HUES6 (cell line): Measurements from ENCODE around the gene MISP3.

Experiments
- H3K27ac ChIP-seq: 2 replicates; pipeline ENCODE4 v1.7.0; 2013; ENCODE audit warnings: low read depth, mild to moderate bottlenecking, low read length, inconsistent platforms
- H3K27me3 ChIP-seq: 2 replicates; pipeline ENCODE4 v1.6.1; 2013; ENCODE audit warnings: low read length; ENCODE audit not compliant: control insufficient read depth, insufficient read depth
- H3K36me3 ChIP-seq: 2 replicates; pipeline ENCODE4 v1.6.1; 2013; ENCODE audit warnings: low read length; ENCODE audit not compliant: control insufficient read depth, insufficient read depth
- H3K4me1 ChIP-seq: 2 replicates; pipeline ENCODE4 v1.6.1; 2013; ENCODE audit warnings: low read length; ENCODE audit not compliant: control insufficient read depth, insufficient read depth
- H3K4me3 ChIP-seq: 2 replicates; pipeline ENCODE4 v1.5.1; 2013; ENCODE audit warnings: low read depth, low read length
- H3K9ac ChIP-seq: one replicate; pipeline ENCODE4 v1.6.1; 2013; ENCODE audit warnings: mild to moderate bottlenecking, low read length
- H3K9me3 ChIP-seq: 2 replicates; pipeline ENCODE4 v1.6.1; 2013; ENCODE audit warnings: low read depth, low read length; ENCODE audit not compliant: control insufficient read depth, insufficient read depth

MISP3 gene

DNA sequence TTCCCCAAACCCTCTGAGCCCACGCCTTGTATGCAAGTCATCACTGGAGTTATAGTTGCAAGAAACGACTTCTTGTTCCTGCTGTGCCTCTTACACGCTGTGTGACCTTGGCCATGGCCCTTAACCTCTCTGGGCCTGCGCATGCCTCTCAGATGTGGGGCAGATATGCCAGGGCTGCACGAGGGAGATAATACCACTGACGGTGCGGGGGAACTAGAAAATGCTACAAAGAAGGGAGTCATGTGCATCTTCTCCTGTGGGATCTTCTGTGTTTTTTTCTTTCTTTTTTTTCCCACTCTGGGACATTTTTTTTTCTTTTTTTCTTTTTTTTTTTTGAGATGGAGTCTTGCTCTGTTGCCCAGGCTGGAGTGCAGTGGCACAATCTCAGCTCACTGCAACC lies 22.3 kb downstream of the MISP3 start:
- peaks cover 8% of the 10 kb centered on the region for H3K9me3 ChIP-seq
- no peak overlapping the region for H3K9ac ChIP-seq
- H3K27me3 ChIP-seq, result no peaks in the 10 kb centered on the region
- no peaks in the 10 kb centered on the region for H3K4me1 ChIP-seq
- H3K27ac ChIP-seq, result no peak overlapping the region
- H3K36me3 ChIP-seq, result peaks cover 4% of the 10 kb centered on the region; the same call in 1 of the 2 replicates
- no peak overlapping the region for H3K4me3 ChIP-seq

GRCh38 chr19:14096272-14096992 lies 23.8 kb downstream of the MISP3 start:
- H3K4me1 ChIP-seq, result no peaks in the 10 kb centered on the region
- no peak overlapping the region for H3K9ac ChIP-seq

DNA sequence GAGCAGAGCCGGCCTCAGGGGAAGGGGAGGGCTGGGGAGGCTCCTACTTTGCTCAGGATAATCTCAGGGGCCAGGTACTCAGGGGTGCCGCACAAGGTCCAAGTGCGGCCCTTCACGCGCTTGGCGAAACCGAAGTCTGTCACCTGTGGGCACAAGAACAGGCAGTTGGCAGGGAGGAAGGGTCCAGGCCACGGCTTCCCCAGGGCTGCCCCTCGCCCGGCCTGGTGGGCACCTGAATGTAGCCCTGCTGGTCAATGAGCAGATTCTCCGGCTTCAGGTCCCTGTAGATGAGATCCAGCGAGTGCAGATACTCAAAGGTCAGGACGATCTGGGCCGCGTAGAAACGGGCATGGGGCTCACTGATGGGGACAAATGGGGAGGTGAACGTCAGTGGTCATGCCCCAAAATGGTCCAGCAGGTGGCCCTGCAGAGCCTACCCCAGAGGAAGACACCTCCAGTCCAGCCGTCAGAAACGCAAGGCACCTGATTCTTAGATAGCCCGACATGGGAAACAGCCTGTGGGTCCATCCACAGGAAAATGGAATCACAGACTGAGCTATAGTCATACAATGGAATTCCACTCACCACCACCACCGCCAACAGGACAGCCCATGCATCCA lies 25.1 kb downstream of the MISP3 start:
- H3K4me1 ChIP-seq, result no peaks in the 10 kb centered on the region
- no peak overlapping the region for H3K9ac ChIP-seq
- H3K36me3 ChIP-seq, result peaks cover 16% of the 10 kb centered on the region
- no peaks in the 10 kb centered on the region for H3K27me3 ChIP-seq
- H3K9me3 ChIP-seq, result peaks cover 8% of the 10 kb centered on the region
- no peak overlapping the region for H3K4me3 ChIP-seq
- no peak overlapping the region for H3K27ac ChIP-seq

More at GRCh38 chr19:14096272-14096992, 23.8 kb downstream of the MISP3 start:
- Histone ChIP-seq H3K27me3 (no peaks in the 10 kb centered on the region), H3K9me3 (peaks cover 8% of the 10 kb centered on the region), H3K27ac (no peak overlapping the region), H3K36me3 (peaks cover 9% of the 10 kb centered on the region), H3K4me3 (no peak overlapping the region)

DNA sequence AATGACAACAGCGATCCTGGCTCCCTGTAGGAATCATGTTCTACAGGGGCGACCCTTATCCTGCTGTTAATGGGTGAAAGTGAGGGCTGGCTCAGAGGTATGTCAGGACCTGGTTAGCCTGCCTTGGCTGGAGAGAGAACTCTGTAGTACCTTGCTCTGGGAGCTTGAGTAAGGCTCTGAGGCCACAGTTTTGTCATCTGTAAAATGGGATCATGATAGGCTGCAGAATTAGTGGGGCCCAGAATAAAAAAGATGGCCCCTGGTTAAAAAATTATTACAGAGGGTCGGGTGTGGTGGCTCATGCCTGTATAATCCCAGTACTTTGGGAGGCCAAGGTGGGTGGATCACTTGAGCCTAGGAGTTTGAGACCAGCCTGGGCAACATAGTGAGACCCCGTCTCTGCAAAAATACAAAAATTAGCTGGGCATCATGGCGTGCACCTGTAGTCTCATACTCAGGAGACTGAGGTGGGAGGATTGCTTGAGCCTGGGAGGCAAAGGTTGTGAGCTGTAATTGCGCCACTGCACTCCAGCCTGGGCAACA lies 28.5 kb downstream of the MISP3 start:
- H3K36me3 ChIP-seq, result peaks cover 19% of the 10 kb centered on the region
- H3K9me3 ChIP-seq, result no peaks in the 10 kb centered on the region
- no peak overlapping the region for H3K4me3 ChIP-seq
- no peaks in the 10 kb centered on the region for H3K4me1 ChIP-seq
- no peak overlapping the region for H3K27ac ChIP-seq
- no peaks in the 10 kb centered on the region for H3K27me3 ChIP-seq
- no peak overlapping the region for H3K9ac ChIP-seq

DNA sequence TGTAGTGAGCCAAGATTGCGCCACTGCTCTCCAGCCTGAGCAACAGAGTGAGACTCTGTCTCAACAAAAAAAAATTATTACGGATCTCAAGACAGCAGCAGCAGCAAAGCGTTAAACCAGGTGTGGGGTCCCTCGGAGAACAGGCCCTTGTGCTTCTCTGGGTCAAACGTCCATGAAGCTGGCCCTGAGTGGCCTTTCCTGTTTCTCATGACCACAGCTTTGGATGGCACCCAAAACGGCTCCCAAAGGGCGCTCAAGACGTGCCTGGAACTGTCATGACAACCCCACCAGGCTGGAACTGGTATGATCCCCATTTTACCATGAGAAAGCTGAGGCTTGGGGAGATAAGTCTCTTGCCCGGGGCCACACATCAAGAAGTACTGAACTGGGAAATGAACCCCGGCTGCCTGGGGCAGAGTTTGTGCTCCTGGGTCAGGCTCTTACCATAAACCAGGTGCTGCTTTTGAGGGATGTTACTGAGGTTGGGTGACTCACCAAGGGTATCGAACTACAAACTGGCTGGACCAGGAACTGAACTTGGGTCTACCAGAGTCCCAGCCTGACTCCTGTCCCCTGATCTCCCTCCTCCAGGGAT lies 29.6 kb downstream of the MISP3 start:
- Histone ChIP-seq H3K9ac (no peak overlapping the region), H3K27me3 (no peaks in the 10 kb centered on the region), H3K9me3 (no peaks in the 10 kb centered on the region), H3K4me1 (no peaks in the 10 kb centered on the region), H3K36me3 (peaks cover 18% of the 10 kb centered on the region), H3K27ac (no peak overlapping the region), H3K4me3 (no peak overlapping the region)

DNA sequence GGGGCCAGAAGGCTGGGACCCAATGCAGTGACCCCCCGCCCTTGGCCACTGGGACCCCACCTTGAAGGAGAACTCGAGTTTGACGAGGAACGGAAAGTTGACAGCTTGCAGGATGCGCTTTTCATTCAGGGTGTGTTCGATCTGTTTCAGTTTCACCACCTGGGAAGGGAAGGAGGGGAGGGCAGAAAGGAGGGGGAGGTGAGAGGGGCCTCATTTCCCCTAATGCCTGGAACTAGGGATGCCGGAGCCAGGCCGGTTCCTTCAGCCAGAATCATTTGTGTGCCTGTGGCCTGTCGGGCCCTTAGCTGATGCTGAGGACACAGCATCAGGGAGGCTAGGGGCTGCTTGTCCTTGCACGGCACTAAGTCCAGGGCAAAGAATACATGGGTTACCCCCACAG lies 30.2 kb downstream of the MISP3 start:
- Histone ChIP-seq H3K27ac (no peak overlapping the region), H3K9ac (no peak overlapping the region), H3K27me3 (no peaks in the 10 kb centered on the region), H3K4me3 (no peak overlapping the region), H3K4me1 (no peaks in the 10 kb centered on the region), H3K36me3 (peaks cover 18% of the 10 kb centered on the region), H3K9me3 (no peaks in the 10 kb centered on the region)

- Histone ChIP-seq H3K9ac (no peak overlapping the region), H3K9me3 (no peaks in the 10 kb centered on the region), H3K4me3 (no peak overlapping the region), H3K27ac (no peak overlapping the region), H3K4me1 (no peaks in the 10 kb centered on the region), H3K36me3 (peaks cover 18% of the 10 kb centered on the region), H3K27me3 (no peaks in the 10 kb centered on the region)
Measured at GRCh38 chr19:14103310-14103709, 30.7 kb downstream of the MISP3 start.

DNA sequence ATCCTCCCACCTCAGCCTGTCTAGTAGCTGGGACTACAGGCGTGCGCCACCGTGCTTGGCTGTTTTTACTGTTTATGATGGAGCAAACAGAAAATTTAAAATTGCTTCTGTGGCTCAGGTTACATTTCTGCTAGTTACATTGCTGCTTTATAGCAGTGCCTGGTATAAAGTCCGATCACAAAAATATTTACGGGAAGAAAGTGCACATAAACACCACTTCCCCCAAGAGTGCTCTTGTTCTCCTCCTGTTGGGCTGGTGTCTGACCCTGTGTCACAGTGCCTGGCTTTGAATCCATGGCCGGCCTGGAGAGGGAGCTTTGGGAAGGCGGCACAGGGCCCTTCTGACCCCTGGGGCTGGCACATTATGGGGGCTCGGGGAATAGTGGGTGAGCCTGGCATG lies 33.1 kb downstream of the MISP3 start:
- no peak overlapping the region for H3K27ac ChIP-seq
- no peak overlapping the region for H3K4me3 ChIP-seq
- no peaks in the 10 kb centered on the region for H3K9me3 ChIP-seq
- peaks cover 14% of the 10 kb centered on the region for H3K36me3 ChIP-seq
- H3K4me1 ChIP-seq, result no peaks in the 10 kb centered on the region
- H3K27me3 ChIP-seq, result no peaks in the 10 kb centered on the region
- H3K9ac ChIP-seq, result no peak overlapping the region

- peaks cover 13% of the 10 kb centered on the region for H3K36me3 ChIP-seq
- H3K27ac ChIP-seq, result no peak overlapping the region
- no peak overlapping the region for H3K4me3 ChIP-seq
Measured at GRCh38 chr19:14106840-14107239, 34.3 kb downstream of the MISP3 start.

GRCh38 chr19:14107581-14108461 lies 35.2 kb downstream of the MISP3 start:
- Histone ChIP-seq H3K9me3 (no peaks in the 10 kb centered on the region), H3K27ac (no peak overlapping the region), H3K4me1 (peaks cover 12% of the 10 kb centered on the region), H3K36me3 (peaks cover 5% of the 10 kb centered on the region; the same call in 1 of the 2 replicates), H3K27me3 (no peaks in the 10 kb centered on the region), H3K9ac (no peak overlapping the region), H3K4me3 (no peak overlapping the region)

More at GRCh38 chr19:14106840-14107239, 34.3 kb downstream of the MISP3 start:
- Histone ChIP-seq H3K4me1 (peaks cover 3% of the 10 kb centered on the region), H3K27me3 (no peaks in the 10 kb centered on the region), H3K9me3 (no peaks in the 10 kb centered on the region), H3K9ac (no peak overlapping the region)
